Occipital lobe (tissue), 2 donors: ENCODE measurements around the gene UIMC1. TPM values are rescaled to one million over a fixed set of nuclear protein-coding genes. Genes with fewer than 3 reads are reported as not detected.
A peak's percentile ranks its signal among the peaks of the same experiment; 100 is the strongest.
"Not testable (repeated sequence)": the region's sequence is repeated elsewhere in the genome, so short reads cannot be mapped to it uniquely, and the experiment has no call there.

Source experiments
- DNase-seq: peaks from one replicate; lab custom pipeline; 2025; lab: John Stamatoyannopoulos, UW
- total RNA-seq: library from RNA; depleted of rRNA; stranded (reverse); fragments of >200 nt; gene quantifications from one replicate; pipeline ENCODE4 v1.2.3, GENCODE V29; 2014

UIMC1 gene
- total RNA-seq, 1 donor from 2014 or later: 66.6 TPM

DNA sequence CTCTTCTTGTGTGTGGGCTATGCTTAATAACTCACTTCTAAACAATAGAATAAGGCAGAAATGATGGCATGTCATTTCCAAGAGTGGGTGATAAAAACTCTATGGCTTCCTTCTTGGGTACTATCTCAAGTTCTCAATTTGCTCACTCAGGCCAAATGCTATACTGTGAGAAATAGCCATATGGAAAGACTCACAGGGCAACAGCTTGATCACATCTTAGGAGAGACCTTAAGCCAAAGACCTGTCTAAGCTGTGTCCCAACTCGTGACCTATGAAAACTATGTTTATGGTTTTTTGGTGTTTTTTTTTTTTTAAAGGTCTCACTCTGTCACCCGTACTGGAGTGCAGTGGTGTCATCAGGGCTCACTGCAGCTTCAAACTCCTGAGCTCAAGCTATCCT is 2.1 kb upstream of the UIMC1 start:
- no peak for DNase-seq

GRCh38 chr5:177005619-177006264 is 837 bp downstream of the UIMC1 start:
- DNase-seq: peak; percentile 70

DNA sequence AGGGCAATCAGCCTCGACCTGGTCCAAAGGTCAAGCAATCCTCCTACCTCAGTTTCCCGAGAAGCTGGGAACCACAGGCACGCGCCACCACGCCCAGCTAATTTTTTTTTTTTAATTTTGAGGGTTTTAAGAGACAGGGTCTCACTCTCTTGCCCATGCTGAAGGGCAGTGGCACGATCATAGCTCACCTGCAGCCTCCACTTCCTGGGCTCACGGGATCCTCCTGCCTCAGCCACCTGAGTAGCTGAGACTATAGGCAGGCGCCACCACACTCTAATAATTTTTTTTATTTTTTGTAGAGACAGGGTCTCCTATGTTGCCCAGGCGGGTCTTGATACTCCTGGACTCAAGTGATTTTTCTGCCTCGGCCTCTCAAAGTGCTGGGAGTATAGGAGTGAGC is 1.6 kb downstream of the UIMC1 start:
- no peak for DNase-seq

- DNase-seq: no peak
Measured at GRCh38 chr5:177003649-177004048, 2.9 kb downstream of the UIMC1 start.

- DNase-seq: not testable (repeated sequence)
Measured at GRCh38 chr5:176999526-176999925, 7.1 kb downstream of the UIMC1 start.

GRCh38 chr5:176998828-176999227 is 7.8 kb downstream of the UIMC1 start:
- DNase-seq: no peak

DNA sequence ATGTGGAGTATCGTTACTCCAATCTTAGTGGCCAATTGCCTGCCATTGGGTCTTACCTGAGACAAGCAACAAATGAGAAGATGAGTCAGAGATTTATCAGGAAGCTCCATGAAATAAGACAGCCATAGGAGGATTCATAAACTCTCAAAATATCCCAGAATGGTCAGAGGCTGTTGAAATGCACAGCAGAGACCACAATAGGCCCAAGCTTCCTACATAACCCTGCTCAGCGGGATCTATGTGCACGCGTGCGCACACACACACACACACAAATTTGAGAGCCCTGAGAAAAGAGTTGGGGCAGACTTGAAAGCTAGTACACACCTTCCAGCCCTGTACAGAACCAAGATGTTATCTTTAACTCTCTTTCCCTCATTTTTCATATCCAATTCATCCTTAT is 9.8 kb downstream of the UIMC1 start:
- no peak for DNase-seq

DNA sequence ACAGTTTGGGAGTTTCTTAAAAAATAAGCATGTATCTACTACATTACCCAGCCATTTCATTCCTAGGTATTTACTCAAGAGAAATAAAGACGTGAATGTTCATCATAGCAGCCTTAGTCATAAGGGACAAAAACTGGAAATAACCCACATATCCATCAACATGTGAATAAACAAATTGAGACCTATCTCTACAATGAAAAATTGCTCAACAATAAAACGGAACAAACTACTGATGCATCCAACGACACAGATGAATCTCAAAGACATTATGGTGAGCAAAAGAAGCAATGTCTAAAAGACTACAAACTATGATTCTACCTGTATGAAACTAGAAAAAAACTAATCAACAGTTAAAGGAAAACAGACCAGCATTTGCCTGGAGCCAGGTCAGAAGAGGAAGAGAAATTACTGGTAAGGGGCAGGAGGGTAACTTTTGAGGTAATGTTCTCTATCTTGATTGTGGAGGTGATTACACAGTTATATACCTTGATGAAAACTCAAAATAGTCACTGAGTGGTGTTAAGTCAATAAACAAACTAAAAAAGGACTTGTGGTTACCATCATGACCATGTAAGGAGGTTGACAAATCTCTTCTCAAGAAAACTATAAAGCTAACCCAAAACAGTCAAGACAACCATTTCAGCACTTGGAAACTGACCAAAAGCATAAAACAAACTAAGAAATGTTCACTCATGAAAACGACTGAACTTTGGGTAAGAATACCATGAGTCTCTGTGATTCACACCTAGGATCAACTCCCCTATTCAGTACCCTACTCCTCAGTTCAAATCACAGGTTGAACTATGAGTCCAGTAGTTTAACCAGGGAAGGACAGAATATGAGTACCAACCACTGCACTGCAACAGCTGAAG is 10.4 kb downstream of the UIMC1 start:
- DNase-seq: no peak

DNA sequence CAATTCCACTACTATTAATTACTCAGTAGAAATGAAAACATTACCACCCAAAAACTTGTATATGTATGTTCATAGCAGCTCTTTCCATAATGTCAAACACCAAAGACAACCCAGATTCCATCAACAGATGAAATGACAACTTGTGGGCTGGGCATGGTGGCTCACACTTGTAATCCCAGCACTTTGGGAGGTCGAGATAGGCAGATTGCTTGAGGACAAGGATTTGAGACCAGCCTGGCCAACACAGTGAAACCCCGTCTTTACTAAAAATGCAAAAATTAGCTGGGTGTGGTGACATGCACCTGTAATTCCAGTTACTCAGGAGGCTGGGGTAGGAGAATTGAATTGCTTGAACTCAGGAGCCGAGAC is 11.5 kb downstream of the UIMC1 start:
- DNase-seq: no peak

DNA sequence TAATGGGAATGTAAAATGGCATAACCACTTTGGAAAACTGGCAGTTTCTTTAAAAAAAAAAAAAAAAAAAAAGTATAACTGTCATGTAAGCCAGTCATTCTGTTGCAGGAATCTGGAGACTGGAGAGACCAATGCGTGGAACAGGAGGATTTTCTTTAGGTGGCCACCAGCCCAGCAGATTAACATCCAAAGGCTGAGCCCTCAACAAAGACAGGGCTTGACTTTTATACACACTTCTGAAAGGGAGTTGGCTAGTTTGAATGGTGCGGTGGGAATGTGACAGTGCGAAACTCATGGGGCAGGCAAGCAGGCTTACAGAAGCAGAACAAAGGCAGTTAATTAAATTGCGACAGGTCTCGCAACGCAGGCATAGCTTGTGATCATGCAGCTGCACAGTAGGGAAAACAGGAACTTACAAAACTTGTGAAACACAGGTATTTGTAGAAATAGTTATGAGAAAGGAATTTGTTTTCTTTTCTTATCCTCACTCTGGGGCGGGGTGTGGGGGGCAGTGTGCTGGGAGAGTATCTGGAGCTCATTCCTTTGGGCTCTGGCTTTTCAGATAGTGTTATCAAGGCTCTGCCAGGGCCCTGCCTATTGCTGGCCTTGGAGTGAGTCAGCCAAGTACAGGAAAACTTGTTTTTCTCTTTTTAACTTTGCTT is 12.0 kb downstream of the UIMC1 start:
- DNase-seq: no peak

- not testable (repeated sequence) for DNase-seq
Measured at GRCh38 chr5:176993081-176993480, 13.5 kb downstream of the UIMC1 start.

DNA sequence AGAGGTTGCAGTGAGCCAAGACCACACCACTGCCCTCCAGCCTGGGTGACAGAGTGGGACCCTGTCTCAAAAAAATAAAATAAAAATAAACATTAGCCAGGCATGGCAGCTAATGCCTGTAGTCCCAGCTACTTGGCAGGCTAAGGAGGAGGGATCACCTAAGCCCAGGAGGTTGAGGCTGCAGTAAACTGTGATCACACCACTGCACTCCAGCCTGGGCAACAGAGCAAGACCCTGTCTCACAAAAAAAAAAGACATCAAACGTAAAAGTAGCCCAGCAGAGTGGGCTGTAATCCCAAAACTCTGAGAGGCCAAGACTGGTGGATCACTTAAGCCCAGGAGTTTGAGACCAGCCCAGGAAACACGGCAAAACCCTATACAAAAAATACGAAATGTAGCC is 19.0 kb downstream of the UIMC1 start:
- DNase-seq: no peak

- no peak for DNase-seq
Measured at GRCh38 chr5:176986280-176986679, 20.3 kb downstream of the UIMC1 start.

DNA sequence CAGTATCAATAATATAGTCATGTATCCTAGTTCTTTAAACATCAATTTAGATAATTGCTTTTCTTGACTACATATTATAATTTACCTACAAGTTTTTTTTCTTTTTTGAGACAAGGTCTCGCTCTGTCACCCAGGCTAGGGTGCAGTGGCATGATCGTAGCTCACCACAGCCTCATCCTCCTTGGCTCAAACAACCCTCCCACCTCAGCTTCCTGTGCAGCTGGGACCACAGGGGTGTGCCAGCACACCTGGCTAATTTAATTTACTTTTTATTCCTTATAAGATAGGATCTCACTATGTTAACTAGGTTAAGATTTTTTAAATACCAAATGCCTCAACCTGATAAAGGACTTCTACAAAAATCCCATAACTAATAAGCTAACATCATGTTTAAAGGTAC is 21.1 kb downstream of the UIMC1 start:
- no peak for DNase-seq

DNA sequence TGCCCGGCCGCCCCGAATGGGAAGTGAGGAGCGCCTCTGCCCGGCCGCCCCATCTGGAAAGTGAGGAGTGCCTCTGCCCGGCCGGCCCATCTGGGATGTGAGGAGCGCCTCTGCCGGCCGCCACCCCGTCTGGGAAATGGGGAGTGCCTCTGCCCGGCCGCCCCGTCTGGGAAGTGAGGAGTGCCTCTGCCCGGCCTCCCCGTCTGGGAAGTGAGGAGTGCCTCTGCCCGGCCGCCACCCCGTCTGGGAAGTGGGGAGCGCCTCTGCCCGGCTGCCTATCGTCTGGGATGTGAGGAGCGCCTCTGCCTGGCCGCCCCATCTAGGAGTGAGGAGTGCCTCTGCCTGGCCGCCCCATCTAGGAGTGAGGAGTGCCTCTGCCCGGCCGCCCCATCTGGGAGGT is 22.4 kb downstream of the UIMC1 start:
- DNase-seq: not testable (repeated sequence)

DNA sequence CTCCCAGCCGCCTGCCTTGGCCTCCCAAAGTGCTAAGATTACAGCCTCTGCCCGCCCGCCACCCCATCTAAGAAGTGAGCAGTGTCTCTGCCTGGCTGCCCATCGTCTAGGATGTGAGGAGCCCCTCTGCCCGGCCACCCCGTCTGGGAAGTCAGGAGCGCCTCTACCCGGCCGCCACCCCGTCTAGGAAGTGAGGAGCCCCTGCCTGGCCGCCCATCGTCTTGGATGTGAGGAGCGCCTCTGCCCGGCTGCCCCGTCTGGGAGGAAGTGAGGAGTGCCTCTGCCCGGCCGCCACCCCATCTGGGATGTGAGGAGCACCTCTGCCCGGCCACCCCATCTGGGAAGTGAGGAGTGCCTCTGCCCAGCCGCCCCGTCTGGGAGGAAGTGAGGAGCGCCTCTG is 23.0 kb downstream of the UIMC1 start:
- DNase-seq: not testable (repeated sequence)

GRCh38 chr5:176983112-176983511 is 23.5 kb downstream of the UIMC1 start:
- DNase-seq: not testable (repeated sequence)

DNA sequence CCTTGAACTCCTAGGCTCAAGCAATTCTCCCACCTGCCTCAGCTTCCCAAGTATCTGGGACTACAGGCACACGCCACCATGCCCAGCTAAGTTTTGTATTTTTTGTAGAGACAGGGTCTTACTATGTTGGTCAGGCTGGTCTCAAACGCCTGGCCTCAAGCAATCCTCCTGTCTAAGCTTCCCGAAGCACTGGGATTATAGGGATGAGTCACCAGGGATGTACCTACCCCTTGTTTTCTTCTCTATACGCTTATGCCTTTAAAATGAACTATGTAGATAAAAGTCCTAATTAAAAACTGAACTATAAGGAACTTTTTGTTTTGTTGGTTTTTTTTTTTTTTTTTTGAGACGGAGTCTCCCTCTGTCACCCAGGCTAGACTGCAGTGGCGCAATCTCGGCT is 25.8 kb downstream of the UIMC1 start:
- no peak for DNase-seq

DNA sequence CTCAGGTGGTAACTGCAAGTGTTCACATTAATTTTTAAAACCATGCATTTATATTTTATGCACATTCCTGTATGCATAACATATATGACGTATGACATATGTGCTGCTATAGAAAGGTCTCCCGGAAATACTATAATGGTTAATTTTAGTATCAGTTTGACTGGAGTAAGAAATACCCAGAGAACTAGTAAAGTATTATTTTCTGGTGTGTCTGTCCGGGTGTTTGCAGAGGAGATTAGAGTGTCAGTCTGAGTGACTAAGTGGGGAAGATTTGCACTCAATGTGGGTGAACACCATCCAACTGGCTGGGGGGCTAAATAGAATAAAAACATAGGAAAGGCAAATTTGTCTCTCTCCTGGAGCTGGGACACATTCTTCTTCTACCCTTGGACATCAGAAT is 26.9 kb downstream of the UIMC1 start:
- DNase-seq: no peak

DNA sequence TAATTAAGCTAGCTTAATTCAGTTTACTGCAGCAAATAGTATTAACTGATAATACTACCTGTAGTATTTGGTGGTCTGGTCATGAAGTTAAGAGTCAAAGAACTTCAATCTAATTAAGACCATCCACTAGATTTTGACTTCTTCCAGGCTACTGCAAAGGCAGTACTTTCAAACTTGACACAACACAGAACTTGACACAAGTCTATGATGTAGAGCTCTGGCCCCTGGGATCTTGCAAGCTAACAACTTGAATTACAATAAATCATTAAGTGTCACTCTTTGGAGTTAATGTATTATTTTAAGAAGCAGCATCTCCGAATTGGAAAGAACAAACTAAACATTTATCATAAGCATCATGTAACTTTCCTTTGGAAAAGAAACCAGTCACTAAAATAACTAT is 40.9 kb downstream of the UIMC1 start:
- DNase-seq: no peak

- no peak for DNase-seq
Measured at GRCh38 chr5:176959051-176959450, 47.5 kb downstream of the UIMC1 start.

DNA sequence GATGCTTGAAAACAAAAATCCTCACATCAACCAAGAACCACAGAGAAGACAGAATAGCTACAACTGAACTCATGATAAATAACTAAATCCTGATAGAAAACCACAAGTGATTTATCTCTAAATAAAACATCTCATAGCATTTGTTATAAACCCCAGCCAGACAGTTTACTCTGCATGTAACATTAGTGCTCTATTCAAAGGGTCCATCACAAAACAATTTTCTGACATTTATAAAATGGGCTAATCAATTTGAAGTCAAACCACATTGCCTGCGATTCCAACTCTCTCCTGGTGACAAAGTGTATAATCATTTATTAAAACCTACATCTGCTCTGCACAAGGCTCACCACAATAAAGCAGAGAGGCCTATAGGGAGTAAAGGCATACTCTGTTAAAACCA is 49.8 kb downstream of the UIMC1 start:
- no peak for DNase-seq

GRCh38 chr5:176955895-176956294 is 50.7 kb downstream of the UIMC1 start:
- DNase-seq: no peak
